ENCODE results near the gene KPNA2.
"Not testable (repeated sequence)": the region's sequence is repeated elsewhere in the genome, so short reads cannot be mapped to it uniquely, and the experiment has no call there.

KPNA2 gene

GRCh38 chr17:68035523-68036303 lies at the start of gene KPNA2:
KPNA2 (plus strand) TSS chr17:68035735; CDS start chr17:68037133, 1,398 bp downstream.
- DNase-seq (ENCODE audit: low read depth) = peak; percentile 85

DNA sequence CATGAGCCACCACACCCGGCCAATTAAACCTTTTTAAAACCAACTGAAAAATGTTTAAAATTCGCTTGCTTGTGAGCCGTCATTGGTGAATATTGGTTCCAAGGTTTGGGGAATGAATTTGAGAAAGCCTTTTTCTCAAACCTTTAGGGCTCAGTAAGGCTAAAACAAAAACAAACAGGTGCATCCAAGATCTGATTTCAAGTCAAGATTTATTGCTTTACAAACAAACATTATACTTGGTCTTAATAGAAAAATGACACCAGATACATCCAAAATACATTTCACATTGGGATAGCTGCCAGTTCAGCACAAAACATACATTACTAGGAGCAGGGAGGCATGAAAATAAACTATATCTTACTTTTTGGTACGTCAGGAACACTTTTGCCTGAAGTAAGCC lies 44.6 kb upstream of the KPNA2 start:
- no peak for DNase-seq (ENCODE audit: low read depth)

DNA sequence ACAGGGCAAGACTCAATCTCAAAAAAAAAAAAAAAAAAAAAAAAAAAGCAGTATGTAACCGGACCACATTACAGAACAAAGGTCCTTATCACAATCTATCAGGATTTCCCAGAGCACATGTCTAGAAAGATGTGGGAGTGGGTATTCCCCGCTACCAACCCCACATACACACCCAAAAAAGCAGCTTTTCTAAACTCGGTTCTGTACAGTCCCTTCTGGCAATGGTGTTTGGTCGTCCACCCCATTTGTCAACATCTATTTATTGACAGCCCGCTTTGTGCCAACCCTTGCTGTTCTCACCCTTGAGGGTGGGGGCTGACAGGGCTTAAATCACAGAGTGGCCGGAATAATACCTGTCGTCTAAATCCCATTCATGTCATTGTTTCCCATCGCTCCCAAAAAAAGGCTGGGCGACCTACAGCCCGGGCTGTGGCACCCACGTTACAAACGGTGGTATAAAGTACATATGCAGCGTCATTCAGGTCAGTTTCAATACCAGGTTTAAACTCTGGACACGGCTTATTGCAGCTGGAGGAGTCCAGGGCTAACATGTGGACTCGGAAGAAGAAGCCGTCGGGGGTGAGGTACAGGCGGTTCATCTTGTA lies 42.9 kb upstream of the KPNA2 start:
- DNase-seq (ENCODE audit: low read depth) = no peak

DNA sequence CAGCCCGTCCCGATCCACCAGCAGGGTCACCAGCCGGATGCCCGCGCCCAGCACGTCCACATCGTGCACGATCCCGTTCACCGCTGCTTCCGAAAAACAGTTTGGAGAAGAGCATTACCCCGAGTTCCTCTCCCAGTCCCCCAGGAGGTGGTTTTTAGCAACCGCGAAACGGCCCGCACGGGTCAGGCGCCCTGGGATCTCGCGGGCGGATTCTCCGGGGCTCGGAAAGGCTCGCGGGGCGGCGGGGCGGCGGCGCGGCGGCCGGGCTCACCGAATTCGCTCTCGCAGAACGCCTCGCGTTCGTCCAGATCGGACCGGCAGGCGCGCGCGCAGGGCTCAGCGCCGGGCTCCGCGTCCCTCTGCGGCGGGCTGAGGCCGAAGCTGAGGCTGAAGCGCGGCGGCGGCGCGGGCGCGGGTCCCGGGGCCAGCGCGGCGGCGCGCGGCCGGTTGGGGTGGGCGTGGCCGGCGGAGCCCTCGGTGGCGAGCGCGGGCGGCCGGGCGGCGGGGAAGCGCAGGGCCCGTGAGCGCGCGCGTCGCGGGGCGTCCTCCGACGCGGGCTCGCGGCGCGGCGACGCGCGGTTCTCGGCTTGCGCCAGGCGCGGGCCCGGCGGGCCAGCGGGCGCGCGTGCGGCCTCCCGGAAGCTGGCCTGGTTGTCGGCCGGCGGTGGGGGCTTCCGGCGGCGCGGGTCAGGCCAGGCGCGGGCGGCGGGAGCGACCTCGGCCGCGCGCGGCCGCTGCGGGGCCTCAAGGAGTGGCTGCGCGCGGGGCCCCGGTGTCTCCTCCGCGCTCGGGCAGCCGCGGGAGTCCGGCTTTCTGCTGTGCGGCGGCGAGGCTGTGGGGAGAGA lies 42.2 kb upstream of the KPNA2 start:
- DNase-seq (ENCODE audit: low read depth) = peak; percentile 82

GRCh38 chr17:67993998-67994361 lies 41.6 kb upstream of the KPNA2 start:
- no peak for DNase-seq (ENCODE audit: low read depth)

- DNase-seq (ENCODE audit: low read depth) = no peak
These were observed 40.5 kb upstream of the KPNA2 start for GRCh38 chr17:67994817-67995569.

- no peak for DNase-seq (ENCODE audit: low read depth)
These were observed 39.8 kb upstream of the KPNA2 start for GRCh38 chr17:67995570-67996263.

- DNase-seq (ENCODE audit: low read depth) = not testable (repeated sequence)
These were observed 39.0 kb upstream of the KPNA2 start, which contains the start of gene C17orf58 for GRCh38 chr17:67996301-67997171. C17orf58 (minus strand) TSS chr17:67996469; CDS start chr17:67996198, 271 bp downstream.

GRCh38 chr17:67998466-67998865 lies 37.1 kb upstream of the KPNA2 start:
- no peak for DNase-seq (ENCODE audit: low read depth)

GRCh38 chr17:67999291-67999911 lies 36.1 kb upstream of the KPNA2 start:
- DNase-seq (ENCODE audit: low read depth) = no peak

DNA sequence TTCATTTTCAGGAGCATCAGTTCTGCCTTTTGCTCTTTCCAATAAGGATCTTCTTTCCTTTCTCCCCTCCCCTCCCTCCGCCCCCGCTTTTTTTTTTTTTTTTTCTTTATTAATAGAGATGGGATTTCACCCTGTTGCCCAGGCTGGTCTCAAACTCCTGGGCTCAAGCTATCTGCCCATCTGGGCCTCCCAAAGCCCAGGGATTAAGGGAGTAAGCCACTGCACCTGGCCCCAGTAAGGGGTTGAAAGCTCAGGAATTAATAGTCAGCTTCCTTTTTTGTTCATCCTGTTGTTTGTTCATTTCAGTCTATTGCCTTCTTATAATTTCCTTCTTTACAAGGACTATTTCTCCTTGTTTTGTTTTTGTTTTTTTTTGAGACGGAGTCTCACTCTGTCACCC lies 31.3 kb upstream of the KPNA2 start:
- DNase-seq (ENCODE audit: low read depth) = no peak

DNA sequence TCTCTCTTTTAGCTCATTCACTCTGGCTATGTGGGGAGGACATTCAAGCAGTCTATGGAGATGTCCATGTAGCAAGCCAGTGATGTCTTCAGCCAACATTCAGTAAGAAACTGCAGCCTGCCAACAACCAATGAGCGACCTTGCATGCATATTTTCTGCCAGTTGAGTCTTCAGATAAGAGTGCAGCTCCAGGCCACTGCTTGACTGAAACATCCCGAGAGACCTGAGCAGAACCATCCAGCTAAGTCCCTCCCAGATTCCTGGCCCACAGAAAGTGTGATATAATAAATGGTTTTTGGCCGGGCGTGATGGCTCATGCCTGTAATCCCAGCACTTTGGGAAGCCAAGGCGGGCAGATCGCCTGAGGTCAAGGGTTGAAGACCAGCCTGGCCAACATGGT lies 28.7 kb upstream of the KPNA2 start:
- DNase-seq (ENCODE audit: low read depth) = no peak

GRCh38 chr17:68011199-68011665 lies 24.3 kb upstream of the KPNA2 start:
- peak; percentile 62 for DNase-seq (ENCODE audit: low read depth)

GRCh38 chr17:68013385-68013784 lies 22.1 kb upstream of the KPNA2 start:
- DNase-seq (ENCODE audit: low read depth) = no peak

- no peak for DNase-seq (ENCODE audit: low read depth)
These were observed 20.3 kb upstream of the KPNA2 start for GRCh38 chr17:68015081-68015723.

GRCh38 chr17:68016838-68017237 lies 18.7 kb upstream of the KPNA2 start:
- no peak for DNase-seq (ENCODE audit: low read depth)

GRCh38 chr17:68018493-68018892 lies 17.0 kb upstream of the KPNA2 start:
- not testable (repeated sequence) for DNase-seq (ENCODE audit: low read depth)

GRCh38 chr17:68019336-68019674 lies 16.2 kb upstream of the KPNA2 start:
- DNase-seq (ENCODE audit: low read depth) = no peak

- DNase-seq (ENCODE audit: low read depth) = peak; percentile 100
These were observed 15.7 kb upstream of the KPNA2 start for GRCh38 chr17:68019675-68020408.
